SKM-1 (cell line): Measurements from ENCODE around the gene ULK4.
"Not testable (repeated sequence)": the region's sequence is repeated elsewhere in the genome, so short reads cannot be mapped to it uniquely, and the experiment has no call there.

ENCODE experiments used
- DNase-seq: peaks from one replicate; lab custom pipeline; 2025; ENCODE audit not compliant: unreplicated experiment; lab: John Stamatoyannopoulos, UW

The ULK4 gene

GRCh38 chr3:41960826-41961750 lies 815 bp downstream of the ULK4 start:
- no peak for DNase-seq

DNA sequence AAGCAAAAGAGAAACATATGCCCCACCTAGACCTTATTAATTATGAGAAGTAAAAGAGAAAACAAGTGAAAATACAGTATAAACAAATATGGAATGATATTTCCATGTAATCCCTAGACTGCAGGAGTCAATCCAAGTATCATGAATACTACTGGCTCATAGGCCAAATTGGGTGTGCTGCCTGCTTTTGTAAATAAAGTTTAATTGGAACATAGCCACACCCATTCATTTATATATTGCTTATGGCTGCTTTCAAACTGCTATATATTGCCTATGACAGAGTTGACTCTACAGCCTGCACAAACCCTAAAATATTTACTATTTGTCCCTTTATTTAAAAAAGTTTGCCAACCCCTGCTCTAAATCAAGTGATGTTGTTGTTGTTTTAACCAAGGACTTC lies 5.3 kb downstream of the ULK4 start:
- no peak for DNase-seq

DNA sequence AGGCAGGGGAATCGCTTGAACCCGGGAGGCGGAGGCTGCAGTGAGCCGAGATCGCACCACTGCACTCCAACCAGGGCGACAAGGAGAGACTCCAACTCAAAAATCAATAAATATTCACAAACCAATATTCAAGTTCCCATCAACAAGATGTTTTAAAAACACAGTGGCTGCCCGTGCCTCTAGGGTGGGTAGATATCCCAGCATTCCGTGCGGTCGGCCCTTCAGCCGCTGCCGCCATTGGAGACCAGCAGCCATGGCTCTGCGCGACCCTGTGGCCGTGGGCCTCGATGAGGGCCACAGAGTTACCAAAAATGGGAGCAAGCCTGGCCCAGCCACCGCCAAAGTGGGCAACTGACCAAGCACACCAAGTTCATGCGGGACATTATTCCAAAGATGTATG lies 6.7 kb downstream of the ULK4 start:
- DNase-seq, result no peak

- no peak for DNase-seq
Measured at GRCh38 chr3:41943311-41943843, 18.5 kb downstream of the ULK4 start.

- no peak for DNase-seq
Measured at GRCh38 chr3:41940393-41940792, 21.5 kb downstream of the ULK4 start.

GRCh38 chr3:41936384-41936783 lies 25.5 kb downstream of the ULK4 start:
- DNase-seq, result no peak

- no peak for DNase-seq
Measured at GRCh38 chr3:41933154-41933676, 28.7 kb downstream of the ULK4 start.

GRCh38 chr3:41932464-41932863 lies 29.4 kb downstream of the ULK4 start:
- DNase-seq, result no peak

DNA sequence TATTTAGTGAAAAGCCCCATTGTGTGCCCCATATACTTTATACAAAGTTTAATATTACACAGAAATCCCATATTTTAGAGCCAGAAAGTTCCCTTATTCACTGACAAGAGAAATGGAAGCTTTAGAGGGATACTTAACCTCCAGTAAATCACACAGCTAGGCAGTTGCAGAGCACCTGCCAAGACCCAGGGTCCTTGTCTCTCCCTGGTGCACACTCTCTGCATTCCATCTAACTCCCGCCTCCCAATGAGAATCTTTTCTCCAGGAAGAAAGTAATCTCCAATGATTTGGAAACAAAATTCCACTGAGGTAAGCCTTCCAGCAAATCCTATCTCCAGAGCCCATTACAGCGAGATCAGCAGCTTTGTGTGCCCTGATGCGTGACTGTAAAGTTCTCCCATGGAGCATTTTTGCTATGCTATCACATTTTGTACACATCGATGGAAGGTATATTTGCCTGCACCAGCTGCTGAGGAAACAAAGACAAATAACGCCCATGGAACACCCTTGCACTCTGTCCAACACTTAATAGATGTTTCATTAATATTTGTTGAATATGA lies 41.4 kb downstream of the ULK4 start:
- no peak for DNase-seq

GRCh38 chr3:41915353-41915752 lies 46.5 kb downstream of the ULK4 start:
- DNase-seq, result no peak

GRCh38 chr3:41912280-41912679 lies 49.6 kb downstream of the ULK4 start:
- no peak for DNase-seq

GRCh38 chr3:41907330-41908073 lies 54.4 kb downstream of the ULK4 start:
- no peak for DNase-seq

DNA sequence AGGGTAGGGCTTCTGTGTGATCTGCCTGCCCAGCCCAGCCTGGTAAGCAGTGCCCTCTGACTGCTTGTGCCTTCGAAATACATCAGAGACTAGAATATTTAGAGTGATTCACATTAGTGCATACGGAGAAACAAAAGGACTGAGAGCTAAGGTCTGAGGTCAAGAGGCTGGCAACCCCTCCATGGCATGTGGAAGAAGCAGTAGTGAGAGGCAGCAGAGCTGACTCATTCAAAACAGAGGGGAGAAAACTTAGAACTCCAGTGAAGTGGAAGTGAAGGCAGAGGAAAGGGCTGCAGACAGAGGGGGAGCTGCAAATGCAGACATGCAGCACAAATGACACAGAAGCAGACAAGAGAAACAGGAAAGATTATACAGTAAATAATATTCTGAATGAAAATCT lies 61.6 kb downstream of the ULK4 start:
- DNase-seq, result no peak

DNA sequence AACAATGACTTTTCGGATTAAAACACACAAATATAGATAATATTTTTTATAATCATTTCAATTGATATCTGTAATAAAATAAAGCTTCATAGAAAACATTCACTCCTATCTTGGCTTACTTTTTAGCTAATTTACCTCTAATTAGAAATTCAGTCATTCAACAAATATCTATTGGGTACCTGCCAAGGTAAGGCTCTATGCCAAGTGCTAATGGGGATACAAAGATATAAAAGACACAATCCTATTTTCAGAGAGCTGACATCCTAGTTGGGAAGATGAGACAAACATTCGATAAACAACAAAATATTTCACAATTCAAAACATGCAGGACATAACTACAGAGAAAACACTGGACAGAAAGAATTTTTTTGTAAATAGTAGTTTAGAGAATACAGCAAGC lies 63.3 kb downstream of the ULK4 start:
- no peak for DNase-seq

DNA sequence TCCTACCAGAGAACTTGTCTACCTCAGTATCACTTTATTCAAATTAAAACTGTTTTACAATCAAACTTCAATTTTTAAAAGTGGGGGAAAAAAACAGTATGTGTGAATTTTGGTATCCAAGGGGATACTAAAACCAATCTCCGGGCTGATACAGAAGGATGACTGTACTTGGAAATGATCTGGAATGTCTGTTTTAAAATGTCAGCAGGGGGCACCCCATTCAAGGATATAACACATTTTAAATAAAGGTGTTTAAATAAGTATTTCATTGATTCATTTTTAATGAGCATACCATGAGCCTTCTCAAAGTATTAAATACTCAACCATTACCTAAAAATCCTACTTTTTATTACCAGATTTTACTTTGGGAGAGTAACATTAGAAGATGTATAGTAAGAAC lies 67.9 kb downstream of the ULK4 start:
- no peak for DNase-seq

GRCh38 chr3:41888368-41889076 lies 73.4 kb downstream of the ULK4 start:
- no peak for DNase-seq

DNA sequence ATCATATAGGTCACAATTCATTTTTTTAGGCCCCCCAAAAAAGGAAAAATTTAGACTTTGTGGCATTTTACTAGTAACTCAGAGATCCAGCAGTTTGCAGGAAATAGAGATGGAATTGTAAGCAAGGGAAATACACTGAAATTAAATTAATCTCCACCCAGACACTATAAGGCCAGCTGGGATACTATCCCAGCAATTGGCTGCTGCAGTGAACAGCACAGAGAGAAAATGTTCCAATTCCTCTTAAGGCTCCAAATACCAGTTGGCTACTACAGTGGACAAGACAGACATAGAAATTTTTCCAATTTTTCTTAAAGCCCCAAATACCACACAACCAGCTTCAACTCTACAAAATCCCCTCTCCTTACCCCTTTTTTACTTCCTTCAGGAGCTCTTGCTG lies 78.9 kb downstream of the ULK4 start:
- no peak for DNase-seq

DNA sequence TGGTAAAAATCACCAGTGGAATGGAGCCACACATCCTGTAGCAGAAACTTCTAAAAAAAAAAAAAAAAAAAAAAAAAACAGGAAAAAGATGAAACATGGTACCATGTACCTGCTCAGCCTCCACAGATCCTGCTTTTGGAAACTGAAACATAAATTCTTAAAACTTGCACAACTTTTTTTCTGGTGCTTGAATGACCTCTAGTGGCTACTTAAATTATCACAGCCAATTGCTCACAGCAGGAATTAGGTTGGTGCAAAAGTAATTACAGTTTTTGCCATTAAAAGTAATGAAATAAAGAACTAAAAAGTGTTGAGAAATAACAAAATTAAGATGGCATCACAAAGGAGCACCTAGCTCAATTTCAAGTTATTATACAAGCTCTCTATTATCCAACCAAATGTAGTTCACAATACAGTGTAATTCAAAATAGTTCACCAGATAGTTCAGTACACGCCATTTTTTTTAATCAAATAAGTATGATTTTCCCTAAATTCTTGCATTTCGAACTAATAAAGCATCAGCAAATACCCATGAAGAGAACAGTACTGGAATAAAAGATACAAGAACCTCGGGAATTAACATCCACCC lies 80.6 kb downstream of the ULK4 start:
- peak; percentile 26 for DNase-seq

- DNase-seq, result no peak
Measured at GRCh38 chr3:41880387-41880786, 81.5 kb downstream of the ULK4 start.

DNA sequence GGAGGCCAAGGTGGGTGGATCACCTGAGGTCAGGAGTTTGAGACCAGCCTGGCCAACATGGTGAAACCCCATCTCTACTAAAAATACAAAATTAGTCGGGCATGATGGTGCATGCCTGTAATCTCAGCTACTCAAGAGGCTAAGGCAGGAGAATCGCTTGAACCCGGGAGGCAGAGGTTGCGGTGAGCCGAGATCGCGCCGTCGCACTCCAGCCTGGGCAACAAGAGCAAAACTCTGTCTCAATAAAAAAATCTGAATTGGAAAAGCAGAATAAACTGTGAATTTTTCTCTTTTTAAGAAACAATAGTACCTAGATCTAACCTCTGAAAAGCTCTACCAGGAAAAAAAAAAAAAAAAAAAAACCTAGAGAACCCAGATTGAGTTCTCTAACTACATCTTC lies 84.2 kb downstream of the ULK4 start:
- not testable (repeated sequence) for DNase-seq
